ENCODE measurements around the gene RUNX1.
"Not testable (repeated sequence)": the region's sequence is repeated elsewhere in the genome, so short reads cannot be mapped to it uniquely, and the experiment has no call there.

Gene RUNX1

GRCh38 chr21:34805157-34805556 is 243.9 kb downstream of the RUNX1 start:
- Histone ChIP-seq H3K27me3 (ENCODE audit: control insufficient read depth, insufficient read depth, low read length) (no peaks in the 10 kb centered on the region), H3K4me2 (ENCODE audit: low read length) (no peak overlapping the region), H3K27ac (no peak overlapping the region), H3K36me3 (ENCODE audit: control insufficient read depth, insufficient read depth, low read length) (no peaks in the 10 kb centered on the region), H3K79me2 (no peaks in the 10 kb centered on the region), H3K9me3 (ENCODE audit: control insufficient read depth, low read length) (no peaks in the 10 kb centered on the region), H3K4me1 (no peaks in the 10 kb centered on the region), H3K9ac (no peak overlapping the region), H2AFZ (no peak overlapping the region), H3K4me3 (ENCODE audit: low read depth, low read length) (no peak overlapping the region)
- TF ChIP-seq, protein P1, sequence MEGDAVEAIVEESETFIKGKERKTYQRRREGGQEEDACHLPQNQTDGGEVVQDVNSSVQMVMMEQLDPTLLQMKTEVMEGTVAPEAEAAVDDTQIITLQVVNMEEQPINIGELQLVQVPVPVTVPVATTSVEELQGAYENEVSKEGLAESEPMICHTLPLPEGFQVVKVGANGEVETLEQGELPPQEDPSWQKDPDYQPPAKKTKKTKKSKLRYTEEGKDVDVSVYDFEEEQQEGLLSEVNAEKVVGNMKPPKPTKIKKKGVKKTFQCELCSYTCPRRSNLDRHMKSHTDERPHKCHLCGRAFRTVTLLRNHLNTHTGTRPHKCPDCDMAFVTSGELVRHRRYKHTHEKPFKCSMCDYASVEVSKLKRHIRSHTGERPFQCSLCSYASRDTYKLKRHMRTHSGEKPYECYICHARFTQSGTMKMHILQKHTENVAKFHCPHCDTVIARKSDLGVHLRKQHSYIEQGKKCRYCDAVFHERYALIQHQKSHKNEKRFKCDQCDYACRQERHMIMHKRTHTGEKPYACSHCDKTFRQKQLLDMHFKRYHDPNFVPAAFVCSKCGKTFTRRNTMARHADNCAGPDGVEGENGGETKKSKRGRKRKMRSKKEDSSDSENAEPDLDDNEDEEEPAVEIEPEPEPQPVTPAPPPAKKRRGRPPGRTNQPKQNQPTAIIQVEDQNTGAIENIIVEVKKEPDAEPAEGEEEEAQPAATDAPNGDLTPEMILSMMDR (IDR thresholded peaks at IDR 0.05): no peak

- H3K9me3 ChIP-seq (ENCODE audit: control insufficient read depth, low read length); H3K9ac ChIP-seq; H2AFZ ChIP-seq; H3K4me1 ChIP-seq; H3K4me2 ChIP-seq (ENCODE audit: low read length); H3K27ac ChIP-seq; H3K36me3 ChIP-seq (ENCODE audit: control insufficient read depth, insufficient read depth, low read length); H3K4me3 ChIP-seq (ENCODE audit: low read depth, low read length); H3K79me2 ChIP-seq; H3K27me3 ChIP-seq (ENCODE audit: control insufficient read depth, insufficient read depth, low read length): not testable (repeated sequence)
Measured at GRCh38 chr21:34804584-34804983, 244.5 kb downstream of the RUNX1 start.

- no peak overlapping the region for H3K4me2 ChIP-seq (ENCODE audit: low read length)
- H3K4me1 ChIP-seq: no peaks in the 10 kb centered on the region
- no peaks in the 10 kb centered on the region for H3K36me3 ChIP-seq (ENCODE audit: control insufficient read depth, insufficient read depth, low read length)
- no peak overlapping the region for H3K9ac ChIP-seq
- H3K27ac ChIP-seq: no peak overlapping the region
- TF ChIP-seq, protein P1 (IDR thresholded peaks at IDR 0.05): no peak
- no peaks in the 10 kb centered on the region for H3K27me3 ChIP-seq (ENCODE audit: control insufficient read depth, insufficient read depth, low read length)
- no peak overlapping the region for H2AFZ ChIP-seq
- H3K9me3 ChIP-seq (ENCODE audit: control insufficient read depth, low read length): no peaks in the 10 kb centered on the region
- no peaks in the 10 kb centered on the region for H3K79me2 ChIP-seq
- H3K4me3 ChIP-seq (ENCODE audit: low read depth, low read length): no peak overlapping the region
Measured at GRCh38 chr21:34803782-34804370, 245.2 kb downstream of the RUNX1 start.

GRCh38 chr21:34802180-34802899 is 246.8 kb downstream of the RUNX1 start:
- TF ChIP-seq, protein P1 (IDR thresholded peaks at IDR 0.05): no peak
- no peak overlapping the region for H3K4me2 ChIP-seq (ENCODE audit: low read length)
- H3K36me3 ChIP-seq (ENCODE audit: control insufficient read depth, insufficient read depth, low read length): no peaks in the 10 kb centered on the region
- no peaks in the 10 kb centered on the region for H3K27me3 ChIP-seq (ENCODE audit: control insufficient read depth, insufficient read depth, low read length)
- H3K9ac ChIP-seq: no peak overlapping the region
- H2AFZ ChIP-seq: no peak overlapping the region
- H3K79me2 ChIP-seq: no peaks in the 10 kb centered on the region
- no peaks in the 10 kb centered on the region for H3K9me3 ChIP-seq (ENCODE audit: control insufficient read depth, low read length)
- no peak overlapping the region for H3K27ac ChIP-seq
- H3K4me3 ChIP-seq (ENCODE audit: low read depth, low read length): no peak overlapping the region
- H3K4me1 ChIP-seq: no peaks in the 10 kb centered on the region

DNA sequence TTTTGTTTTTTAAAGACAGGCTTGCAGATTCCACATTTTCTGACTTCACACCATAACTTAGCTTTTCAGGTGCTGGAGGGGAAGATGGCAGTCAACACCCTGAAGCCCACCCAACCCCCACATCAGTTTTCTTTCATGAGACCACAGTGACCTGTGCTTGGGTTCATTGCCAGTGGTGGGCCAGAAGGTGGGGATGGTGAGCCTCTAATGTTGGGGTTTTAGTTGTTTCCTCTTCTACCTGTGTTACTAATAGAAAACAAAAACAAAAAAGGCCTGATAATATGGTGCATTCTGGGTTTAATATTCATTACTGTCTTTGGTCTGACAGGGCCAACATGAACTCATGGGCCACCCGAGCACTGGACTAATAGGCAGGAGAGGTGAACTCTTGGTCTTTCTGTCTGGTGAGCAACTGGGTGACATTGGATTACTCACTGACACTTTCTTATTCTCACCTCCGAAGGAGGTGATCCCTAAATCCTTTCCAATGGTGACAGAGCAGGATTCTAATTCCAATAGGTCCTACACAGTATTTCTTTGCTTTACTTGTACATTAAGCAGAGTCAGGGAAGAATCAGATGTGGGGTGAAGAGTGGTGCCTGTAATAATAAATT is 247.5 kb downstream of the RUNX1 start:
- no peaks in the 10 kb centered on the region for H3K4me1 ChIP-seq
- H3K36me3 ChIP-seq (ENCODE audit: control insufficient read depth, insufficient read depth, low read length): no peaks in the 10 kb centered on the region
- H3K79me2 ChIP-seq: no peaks in the 10 kb centered on the region
- no peak overlapping the region for H3K27ac ChIP-seq
- H2AFZ ChIP-seq: no peak overlapping the region
- TF ChIP-seq, protein P1 (IDR thresholded peaks at IDR 0.05): no peak
- H3K9me3 ChIP-seq (ENCODE audit: control insufficient read depth, low read length): no peaks in the 10 kb centered on the region
- H3K4me3 ChIP-seq (ENCODE audit: low read depth, low read length): no peak overlapping the region
- no peaks in the 10 kb centered on the region for H3K27me3 ChIP-seq (ENCODE audit: control insufficient read depth, insufficient read depth, low read length)
- no peak overlapping the region for H3K9ac ChIP-seq
- no peak overlapping the region for H3K4me2 ChIP-seq (ENCODE audit: low read length)
